ENCODE measurements around the gene SLC34A1.
"Not testable (repeated sequence)": the region's sequence is repeated elsewhere in the genome, so short reads cannot be mapped to it uniquely, and the experiment has no call there.

The SLC34A1 gene

GRCh38 chr5:177355162-177355867, 28.9 kb upstream of the SLC34A1 start:
- no peak for DNase-seq

DNA sequence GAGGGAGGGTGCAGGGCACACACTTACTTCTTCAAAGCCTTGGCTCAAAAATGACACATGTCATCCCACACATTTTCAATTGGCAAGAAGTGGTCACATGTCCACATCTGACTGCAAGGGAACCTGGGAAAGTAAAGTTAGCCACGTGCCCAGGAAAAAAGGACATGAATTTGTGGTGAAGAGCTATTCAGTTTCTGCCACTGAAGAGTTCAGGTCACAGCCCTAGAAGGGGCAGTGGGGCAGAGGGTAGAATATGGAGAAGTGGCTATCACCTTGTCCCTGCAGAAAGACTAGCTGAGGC, 28.4 kb upstream of the SLC34A1 start:
- no peak for DNase-seq

DNA sequence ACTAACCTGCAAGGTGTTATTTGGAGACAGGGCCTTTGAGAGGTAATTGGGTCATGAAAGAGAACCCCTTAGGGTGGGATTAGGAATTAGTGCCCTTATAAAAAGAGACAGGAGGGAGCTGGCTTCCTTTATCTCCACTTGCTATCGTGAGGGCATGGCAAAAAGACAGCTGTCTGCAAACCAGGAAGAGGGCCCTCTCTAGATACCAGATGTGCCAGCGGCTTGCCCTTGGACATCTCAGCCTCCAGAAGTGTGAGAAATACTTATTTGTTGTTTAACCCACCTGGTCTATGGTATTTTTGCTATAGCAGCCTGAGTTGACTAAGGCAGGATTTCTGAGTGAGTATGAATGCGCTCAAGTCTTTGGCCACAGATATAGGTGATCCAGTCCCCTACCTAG, 27.5 kb upstream of the SLC34A1 start:
- no peak for DNase-seq

- DNase-seq: no peak
Measured at GRCh38 chr5:177357146-177357458, 27.1 kb upstream of the SLC34A1 start.

- DNase-seq: peak; percentile 67 to 69
Measured at GRCh38 chr5:177357459-177358351, 26.5 kb upstream of the SLC34A1 start, which contains the start of gene RGS14. TSS of gene RGS14 (plus strand) at chr5:177357924. CDS start at chr5:177358025, 101 bp downstream.

GRCh38 chr5:177358370-177358819, 25.8 kb upstream of the SLC34A1 start:
- no peak for DNase-seq

DNA sequence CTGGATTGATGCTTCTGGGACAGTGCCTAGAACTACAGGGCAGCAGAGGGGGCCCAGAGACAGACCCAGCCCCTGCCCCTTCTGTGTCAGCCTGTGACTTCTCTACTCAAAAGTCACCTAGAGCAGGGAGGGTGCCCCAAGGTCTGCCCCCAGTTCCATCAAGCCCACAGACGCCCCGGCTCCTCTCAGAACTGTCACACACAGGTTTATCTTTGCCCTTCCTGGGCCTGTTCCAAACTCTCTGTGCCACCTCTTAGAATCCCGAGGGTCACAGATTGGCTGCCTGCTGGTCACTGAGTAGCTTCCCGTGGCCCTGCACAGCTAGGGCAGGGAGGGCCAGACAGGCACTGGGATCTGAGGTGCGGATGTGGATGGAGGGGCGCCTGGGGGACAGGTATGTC, 24.8 kb upstream of the SLC34A1 start:
- no peak for DNase-seq

DNA sequence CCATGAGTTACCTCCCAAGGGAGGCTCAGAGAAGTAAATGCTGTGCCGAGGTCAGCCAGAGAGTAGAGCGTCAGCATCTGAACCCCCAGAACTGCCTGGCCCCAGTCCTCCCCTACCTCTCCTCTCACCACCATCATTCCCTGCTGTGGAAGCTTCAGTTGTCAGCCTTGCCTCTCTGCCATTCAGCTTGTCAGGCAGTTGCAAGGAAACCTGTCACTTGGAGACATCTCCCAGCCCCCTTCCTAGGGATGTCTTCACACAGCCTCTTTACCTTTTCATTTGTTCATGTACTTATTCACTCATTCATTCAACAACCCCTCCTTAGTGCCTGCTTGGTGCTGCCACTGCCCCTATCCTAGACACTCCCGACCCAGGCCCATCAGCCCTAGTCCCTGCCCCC, 24.4 kb upstream of the SLC34A1 start:
- DNase-seq: no peak

GRCh38 chr5:177360740-177361139, 23.5 kb upstream of the SLC34A1 start:
- DNase-seq: not testable (repeated sequence)

- no peak for DNase-seq
Measured at GRCh38 chr5:177361418-177362291, 22.6 kb upstream of the SLC34A1 start.

GRCh38 chr5:177362292-177362609, 22.0 kb upstream of the SLC34A1 start:
- no peak for DNase-seq

DNA sequence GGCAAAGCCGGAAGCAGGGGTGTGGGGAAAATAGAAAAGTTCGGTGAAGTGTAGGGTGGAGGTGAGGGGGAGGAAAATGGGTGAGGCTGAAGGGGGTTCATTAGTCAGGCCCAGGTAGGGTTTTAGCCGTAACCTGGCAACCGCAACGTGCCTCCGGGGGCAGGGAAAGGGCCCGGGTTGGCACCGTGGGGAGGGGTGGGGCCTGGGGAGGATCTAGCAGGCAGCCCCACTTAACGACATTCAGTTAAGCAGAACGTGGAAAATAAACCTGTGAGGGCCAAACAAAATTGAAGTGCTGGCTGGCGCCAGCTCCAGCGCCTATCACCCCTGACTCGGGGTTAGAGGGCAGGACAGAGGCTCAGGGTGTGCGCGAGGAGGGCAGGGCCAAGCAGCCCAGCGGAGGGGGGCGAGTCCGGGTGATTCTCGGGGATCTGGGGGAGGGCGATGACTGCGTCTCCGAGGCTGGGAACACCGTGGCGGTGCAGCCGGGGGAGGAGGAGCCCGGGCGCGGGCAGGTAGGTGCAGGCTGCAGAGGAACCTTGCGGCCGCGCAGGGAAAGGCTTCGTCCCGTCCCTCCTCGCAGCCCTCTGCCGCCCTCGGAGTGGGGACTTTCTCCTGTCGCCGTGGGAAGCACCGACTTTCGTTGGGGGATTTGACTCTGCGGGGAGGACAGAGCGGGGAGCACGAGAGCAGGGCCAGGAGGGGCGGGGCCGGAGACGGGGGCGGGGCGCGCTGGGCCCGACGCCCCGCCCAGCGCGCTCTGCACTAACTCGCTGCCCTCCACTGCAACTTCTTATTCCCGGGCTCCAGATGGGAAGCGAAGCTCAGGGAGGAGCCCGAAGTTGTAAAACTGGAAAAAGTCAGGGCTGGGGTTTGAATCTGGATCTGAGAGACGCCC, 21.4 kb upstream of the SLC34A1 start:
- peak; percentile 64 to 73 for DNase-seq

DNA sequence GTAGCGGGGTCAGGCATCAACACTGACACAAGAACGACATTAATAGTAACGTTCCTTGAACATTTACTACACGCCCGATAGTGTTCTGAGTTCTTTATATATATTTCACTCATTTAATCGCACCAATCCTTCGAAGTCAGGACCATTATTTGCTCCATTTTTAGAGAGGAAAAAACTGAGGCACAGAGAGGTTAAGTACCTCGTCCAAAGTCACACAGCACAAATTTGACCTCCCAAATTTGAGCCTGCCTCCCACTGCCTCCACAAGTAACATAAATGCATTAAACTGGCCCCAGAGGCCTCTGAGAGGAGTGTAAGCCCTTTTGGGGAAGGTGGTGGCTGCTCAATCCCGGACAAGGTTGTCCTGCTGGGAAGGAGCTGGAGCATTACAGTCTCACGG, 20.7 kb upstream of the SLC34A1 start:
- DNase-seq: no peak

DNA sequence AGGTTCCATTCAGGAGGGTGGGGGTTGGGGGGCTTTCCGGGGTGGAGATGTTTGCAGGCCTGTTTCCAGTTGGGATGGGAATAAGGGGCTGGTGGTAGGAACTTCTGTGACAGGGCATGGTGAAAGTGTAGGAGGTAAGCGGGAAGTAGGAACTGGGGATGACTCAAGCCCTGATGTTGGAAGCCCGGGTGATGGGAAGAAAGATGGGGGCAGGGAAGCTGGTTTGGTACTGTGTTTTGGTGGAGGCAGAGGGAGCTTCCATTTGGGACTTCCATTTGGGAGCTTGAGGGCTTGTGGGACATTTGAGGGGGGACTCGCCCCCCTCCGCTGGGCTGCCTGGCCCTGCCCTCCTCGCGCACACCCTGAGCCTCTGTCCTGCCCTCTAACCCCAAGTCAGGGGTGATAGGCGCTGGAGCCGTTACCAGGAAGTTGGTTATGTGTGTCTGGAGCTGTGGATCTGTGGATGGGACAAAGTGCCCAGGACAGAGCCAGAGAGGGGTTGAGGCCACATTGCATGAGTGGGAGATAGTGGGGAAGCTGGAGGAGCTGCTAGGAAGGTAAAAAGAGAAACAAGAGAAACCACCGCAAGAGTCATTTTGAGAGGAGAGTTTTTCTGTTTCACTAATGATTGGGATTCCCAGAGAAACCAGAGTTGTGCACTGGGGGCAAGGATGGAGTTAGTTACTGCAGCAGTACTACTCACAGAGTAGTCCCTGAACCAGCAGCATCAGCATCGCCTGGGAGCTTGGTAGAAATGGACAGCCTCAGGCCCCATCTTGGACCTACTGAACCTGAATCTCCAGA, 19.9 kb upstream of the SLC34A1 start:
- DNase-seq: no peak

GRCh38 chr5:177365845-177366527, 18.2 kb upstream of the SLC34A1 start:
- DNase-seq: no peak

DNA sequence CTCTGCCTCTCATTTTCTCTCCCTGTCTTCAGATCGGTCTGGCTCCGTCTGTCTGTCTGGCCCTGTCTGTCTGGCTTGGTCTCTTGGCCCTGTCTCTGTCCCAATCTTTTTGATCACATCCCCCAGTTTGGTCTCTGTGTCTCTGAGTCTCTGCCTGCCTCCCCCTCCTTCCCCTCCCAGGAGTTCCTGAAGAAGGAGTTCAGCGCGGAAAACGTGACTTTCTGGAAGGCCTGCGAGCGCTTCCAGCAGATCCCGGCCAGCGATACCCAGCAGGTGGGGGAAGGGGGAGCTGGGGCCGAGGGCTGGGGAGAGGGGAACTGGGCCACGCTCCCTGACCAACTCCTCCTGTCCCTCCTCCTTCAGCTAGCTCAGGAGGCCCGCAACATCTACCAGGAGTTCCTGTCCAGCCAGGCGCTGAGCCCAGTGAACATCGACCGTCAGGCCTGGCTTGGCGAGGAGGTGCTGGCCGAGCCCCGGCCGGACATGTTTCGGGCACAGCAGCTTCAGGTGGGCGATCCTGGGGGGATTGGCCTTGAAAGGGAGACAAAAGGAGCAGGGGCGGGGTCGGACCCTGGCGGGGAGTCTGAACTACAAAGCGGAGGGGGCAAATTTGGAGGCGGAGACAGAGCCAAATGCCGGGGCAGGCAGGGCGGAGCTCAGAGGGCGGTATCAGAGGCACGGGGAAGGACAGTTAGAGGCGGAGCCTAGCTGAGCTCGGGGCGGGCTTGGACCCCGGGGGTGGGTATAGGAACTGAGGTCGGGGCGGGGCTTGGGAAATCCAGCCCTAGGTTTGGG, 17.5 kb upstream of the SLC34A1 start:
- DNase-seq: no peak

GRCh38 chr5:177367323-177367848, 16.8 kb upstream of the SLC34A1 start:
- DNase-seq: no peak

- DNase-seq: no peak
Measured at GRCh38 chr5:177367981-177368868, 16.0 kb upstream of the SLC34A1 start.
